NK-92 treated with Interleukin-12 subunit alpha and Interleukin-12 subunit beta, amount 100 ng/mL, for 24 hours (cell line): Measurements from ENCODE around the gene EML1.
"Not testable (repeated sequence)": the region's sequence is repeated elsewhere in the genome, so short reads cannot be mapped to it uniquely, and the experiment has no call there.

Experiments used
- DNase-seq: peaks from one replicate; lab custom pipeline; 2025; lab: John Stamatoyannopoulos, UW

Gene EML1

GRCh38 chr14:99755629-99756603 is 37.3 kb upstream of the EML1 start:
- no peak for DNase-seq

DNA sequence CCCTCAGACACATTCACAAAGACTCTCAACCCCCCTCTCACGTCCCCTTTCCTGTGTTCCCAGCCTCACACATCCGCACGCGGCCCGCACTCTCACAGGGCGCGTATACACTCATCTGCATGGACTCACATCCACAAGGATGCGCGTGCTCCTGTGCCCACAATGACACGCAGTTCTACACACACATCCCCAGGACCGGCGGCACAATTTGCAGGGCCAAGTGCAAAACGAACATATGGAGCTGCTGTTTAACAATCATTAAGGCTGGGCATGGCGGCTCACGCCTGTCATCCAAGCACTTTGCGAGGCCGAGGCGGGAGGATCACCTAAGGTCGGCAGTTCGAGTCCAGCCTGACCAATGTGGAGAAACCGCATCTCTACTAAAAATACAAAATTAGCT is 36.4 kb upstream of the EML1 start:
- DNase-seq: no peak

GRCh38 chr14:99757331-99758070 is 35.7 kb upstream of the EML1 start:
- DNase-seq: no peak

DNA sequence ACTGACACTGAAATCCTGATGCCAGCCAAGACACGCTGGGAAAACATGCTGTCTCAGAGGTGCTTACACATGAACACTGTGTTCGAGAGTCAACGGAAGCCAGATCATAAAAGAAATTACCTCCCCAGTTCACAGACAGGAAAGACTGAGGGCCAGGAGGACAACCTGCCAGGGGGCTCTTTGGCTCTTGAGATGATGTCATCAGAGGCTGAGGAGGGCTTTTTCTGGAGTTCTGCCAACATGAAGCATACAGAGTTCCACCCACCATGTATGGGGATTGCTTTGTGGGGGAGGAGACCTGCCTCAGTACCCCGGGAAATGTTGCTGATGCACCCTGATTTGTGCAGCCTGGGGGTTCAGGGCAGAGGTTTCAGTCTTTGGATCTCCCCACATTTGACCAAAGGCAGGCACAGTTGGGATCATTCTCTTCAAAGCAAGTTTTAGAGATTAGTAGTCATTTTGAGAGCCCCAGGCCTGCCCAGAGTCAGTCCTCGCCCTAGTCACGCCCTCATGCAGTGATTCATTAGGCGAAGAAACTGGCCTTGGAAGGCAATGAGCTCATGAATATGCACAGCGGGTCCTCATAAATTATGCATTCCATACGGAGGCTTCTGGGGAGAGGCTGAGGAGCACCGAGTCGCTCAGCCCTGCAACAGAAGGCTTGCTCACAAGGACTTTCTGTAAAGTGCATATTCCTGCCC is 34.9 kb upstream of the EML1 start:
- no peak for DNase-seq

DNA sequence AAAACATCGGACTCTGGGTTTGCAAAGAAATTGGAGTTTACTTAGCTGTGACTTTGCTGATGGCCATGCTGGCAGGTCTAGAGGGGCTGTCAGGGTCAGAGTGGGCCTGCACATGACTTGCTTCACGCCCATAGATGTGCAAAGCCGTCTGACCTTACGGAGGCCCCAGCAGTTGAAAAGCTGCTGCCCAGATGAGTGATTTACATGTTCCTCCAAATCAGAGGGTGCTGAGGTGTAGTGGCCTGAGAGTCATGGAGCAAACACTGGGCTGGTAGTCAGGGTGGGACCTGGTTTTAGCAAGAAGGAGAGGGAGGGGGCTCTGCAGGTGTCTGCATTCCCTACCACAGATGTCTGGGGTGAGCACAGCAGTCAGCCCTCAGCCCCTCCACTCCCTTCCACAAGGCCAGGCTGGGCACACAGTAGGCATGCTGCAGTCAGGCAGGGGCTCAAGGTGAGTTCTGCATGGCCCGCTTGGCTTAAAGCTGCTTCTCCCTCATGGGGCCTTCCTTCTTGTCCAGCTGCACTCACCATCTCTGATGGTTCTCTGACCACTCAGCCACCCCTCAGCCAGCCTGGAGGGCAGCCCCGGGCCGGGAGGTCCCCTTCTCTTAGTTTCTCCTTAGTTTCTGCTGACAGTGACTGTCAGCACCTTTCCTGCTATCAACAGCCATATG is 34.2 kb upstream of the EML1 start:
- no peak for DNase-seq

GRCh38 chr14:99759546-99759925 is 33.7 kb upstream of the EML1 start:
- DNase-seq: no peak

DNA sequence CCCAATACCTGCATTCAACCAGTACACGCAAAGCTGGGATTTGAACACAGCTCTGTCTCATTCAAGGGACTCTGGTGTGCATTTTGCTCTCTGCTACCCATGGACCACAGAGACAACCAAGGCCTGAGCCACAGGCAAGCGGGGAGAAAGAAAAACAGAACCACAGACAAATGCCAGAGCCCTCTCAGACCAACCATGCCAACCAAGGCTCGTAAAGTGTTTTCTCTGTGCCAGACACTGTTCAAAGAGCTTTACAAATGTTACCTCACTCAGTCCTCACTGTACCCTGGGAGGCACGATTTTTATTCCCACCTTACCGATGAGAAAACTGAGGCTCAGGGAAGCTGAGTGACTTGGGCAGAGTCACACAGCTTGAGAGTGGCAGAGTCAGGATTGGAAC is 32.4 kb upstream of the EML1 start:
- DNase-seq: no peak

GRCh38 chr14:99762911-99763310 is 30.3 kb upstream of the EML1 start:
- DNase-seq: not testable (repeated sequence)

DNA sequence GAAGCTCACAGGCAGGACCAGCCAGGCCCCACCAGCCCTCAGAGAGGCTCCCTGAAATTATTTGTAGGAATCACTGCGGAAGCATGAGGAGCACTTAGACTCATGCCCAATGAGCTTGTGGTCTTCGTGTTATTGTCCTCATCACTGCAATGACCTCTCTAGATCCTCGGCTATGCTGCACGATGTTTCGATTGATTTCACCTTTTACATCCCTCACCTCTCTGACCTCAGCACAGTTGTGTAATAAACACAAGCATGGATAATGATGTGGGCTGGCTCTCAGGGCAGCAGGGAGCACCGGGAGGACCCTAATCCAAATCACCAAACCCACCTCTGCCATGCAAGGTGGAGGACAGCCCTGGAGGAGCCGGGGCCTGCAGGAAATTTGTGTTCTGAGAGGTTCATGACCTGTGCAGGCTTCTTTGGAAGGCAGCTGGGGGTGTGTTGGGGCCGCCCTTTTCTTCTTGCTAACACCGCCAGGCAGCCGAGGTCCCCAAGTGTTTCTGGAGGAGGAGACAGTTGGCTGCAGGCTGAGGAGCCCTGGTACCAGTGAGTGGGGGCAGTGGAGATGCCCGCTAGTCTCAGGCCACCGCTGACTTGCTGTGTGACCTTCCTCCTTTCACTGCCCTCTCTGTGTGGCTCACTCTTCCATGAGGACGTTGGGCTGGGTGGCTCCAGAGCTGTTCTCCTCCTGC is 29.5 kb upstream of the EML1 start:
- no peak for DNase-seq

DNA sequence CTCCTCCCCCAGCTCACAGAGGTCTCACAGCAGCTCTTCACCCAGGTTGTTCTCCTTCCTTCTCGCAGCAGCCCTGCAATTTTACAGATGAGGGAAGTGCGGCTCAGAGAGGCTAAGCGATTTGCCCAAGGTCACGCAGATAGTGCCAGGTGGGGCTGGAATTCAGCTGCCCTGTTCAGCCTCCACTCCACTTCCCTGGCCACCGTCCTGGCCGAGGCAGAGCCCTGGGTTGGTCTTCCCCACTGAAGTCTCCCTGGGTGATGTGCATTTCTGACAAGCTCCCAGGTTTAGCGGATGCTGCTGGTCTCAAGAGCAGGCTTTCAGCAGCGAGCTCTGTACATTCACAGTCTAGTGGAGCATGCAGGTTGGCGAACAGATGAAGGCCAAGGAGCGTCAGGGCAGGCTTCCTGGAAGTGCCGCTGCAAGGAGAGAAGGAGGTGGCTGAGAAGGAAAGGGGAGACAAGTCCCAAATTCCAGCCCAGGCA is 28.9 kb upstream of the EML1 start:
- DNase-seq: no peak

DNA sequence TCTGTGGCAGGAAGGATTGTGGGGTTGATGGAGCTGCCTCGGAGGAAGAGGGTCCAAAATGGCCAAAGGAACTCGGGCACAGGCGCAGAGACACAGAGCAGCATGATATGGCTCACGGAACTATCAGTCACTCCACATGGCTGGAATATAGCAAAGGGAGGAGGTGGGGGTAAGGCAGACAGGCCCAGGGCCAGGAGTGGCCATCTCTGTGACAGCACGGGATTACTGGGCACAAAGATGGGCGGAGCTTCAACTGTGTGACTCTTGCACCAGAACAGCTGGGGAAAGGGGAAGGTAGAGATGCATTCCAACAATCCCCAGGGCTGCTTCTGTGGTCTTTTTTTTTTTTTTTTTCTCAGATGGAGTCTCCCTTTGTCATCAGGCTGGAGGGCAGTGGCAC is 24.8 kb upstream of the EML1 start:
- no peak for DNase-seq

DNA sequence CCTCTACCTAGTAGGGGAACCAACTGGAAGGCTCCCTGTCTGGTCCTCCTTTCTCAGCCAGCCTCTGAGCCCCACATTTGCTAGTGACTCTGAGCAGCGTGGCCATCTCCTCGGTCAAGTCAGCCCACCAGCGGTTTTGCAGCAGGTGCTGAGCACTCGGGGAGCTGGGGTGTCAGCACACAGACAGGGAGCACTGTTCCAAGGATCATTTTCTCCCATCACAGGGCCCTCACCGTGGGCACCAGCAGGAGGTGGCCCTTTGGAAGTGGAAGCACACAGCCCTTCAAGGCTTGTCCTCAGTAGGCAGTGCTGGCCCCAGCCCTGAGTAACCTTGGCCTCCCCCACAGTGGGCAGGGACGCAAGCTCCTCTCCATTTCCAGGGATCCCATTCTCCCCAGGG is 24.1 kb upstream of the EML1 start:
- DNase-seq: no peak

DNA sequence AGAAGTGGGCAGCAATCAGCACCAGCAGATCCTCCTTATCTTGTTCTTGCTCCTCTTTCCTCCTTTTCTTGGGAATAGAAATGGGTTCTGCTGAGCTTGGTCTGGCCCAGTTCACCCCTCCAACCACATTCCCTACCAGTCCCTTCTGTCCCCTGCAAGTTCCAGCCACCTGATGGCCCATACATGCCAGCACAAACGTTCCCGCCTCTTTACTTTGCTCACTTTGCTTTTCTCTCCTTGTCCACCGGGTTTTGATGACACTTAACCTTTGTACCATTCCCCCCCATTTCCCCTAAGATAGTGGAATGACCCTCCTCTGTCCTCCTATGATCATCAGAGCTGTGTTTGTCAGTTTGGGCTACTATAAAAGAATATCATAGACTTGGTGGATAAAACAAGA is 23.4 kb upstream of the EML1 start:
- no peak for DNase-seq

- DNase-seq: no peak
Measured at GRCh38 chr14:99772371-99773283, 20.6 kb upstream of the EML1 start.

DNA sequence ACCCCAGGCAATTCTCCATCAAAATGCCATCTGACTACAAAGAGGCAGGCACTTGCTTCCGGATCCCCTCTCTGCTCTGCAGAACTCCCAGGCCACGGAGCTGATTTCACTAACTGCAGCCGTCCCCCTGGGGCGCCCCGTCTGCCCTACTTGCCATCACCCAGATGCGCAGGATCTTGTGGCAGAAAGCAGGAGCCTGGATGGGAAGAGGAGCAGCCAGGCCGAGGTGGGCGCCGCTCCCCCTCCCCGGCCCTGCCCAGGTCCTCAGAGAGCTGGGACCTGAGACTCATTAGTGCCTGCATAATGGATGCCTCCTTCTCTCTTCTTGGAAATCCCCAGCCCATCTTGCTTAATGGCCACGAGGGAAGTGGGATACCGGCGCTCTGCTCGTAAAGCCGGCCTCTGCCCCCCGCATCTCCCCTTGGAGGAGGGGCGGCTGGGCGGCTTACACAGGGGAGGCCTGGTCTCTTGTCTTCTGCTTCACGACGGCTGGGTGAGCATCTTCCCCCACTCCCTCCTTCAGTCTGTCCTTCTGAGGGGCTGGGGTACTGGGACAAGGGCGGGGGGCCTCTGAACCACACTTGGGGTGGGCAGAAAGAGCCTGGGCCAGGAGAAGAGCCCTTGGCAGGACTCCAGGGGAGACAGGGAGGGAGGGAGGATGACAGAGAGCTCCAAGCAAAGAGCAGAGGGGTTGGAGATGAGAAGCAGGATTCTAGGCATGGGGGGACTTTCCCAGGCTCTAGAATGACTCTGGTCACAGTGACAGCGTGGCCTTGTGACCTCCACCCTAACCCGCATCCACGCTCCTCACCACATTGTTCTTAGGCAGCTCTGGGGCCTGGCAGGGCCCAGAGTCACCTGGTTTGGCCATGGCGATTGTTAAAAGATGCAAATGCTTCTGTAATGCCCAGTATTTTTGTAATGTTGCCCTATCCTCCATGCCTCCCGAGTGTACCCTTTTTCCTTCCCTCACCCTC is 19.4 kb upstream of the EML1 start:
- no peak for DNase-seq

DNA sequence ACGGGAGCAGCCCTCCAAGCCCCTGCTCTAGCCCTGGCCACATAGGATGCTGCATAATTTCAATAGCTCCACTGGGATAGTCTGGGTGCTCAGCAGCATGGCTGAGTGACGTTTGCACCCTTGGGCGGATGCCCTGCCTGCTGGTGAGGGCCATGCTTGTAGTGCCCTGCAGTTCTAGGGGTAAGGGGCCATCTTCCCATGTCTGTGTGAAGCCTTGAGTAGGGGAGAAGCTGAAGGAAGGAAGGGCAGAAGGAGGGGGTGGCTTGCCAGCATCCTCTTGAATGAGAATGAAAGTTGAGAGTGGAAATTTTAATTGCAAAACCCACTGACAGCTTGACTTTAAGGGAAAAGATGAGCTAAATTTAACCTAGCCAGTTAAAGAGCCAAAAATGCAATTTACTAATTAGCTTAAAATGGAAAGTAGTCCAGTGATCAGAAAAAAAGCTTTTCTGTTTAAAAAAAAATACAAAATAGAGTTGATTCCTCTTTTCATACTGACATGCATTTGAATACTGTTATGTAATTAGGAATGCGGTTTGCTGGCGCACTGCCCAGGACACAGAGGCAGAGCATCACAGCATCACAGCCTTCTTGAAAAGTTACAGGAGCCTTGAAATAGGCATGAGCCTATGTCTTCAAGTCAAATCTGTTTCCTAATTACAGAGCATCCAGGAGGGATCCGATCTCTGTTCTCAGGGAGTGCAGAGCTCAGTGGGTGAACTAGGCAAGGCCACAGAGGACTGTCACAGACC is 18.5 kb upstream of the EML1 start:
- no peak for DNase-seq

DNA sequence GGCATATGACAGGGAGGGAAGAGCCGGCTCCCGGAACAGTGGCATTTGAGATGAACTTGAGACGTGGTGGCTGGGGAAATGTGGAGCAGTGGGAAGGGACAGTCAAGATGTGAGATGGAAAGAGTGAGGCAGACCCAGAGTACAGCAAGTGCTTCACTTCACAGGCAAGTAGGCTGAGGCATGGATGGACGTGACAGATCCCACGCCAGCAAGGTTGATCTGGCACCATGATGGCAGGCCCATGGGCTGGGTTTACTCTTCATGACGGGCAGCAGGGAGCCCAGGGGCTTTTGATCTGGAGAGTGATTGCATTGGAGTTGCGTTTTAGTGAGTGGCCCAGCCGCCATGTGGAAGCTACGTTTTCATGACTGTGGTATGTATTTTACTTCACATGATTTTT is 17.9 kb upstream of the EML1 start:
- DNase-seq: no peak

GRCh38 chr14:99777951-99778350 is 15.3 kb upstream of the EML1 start:
- DNase-seq: no peak
